Stimulated activated naive CD4-positive, alpha-beta T cell treated with Interleukin-2 at 50 U/mL for 16 hours (primary cell): ENCODE measurements around the gene CARMIL3.
A peak's percentile ranks its signal among the peaks of the same experiment; 100 is the strongest.
"Not testable (repeated sequence)": the region's sequence is repeated elsewhere in the genome, so short reads cannot be mapped to it uniquely, and the experiment has no call there.

Source experiments
- DNase-seq: peaks from one replicate; lab custom pipeline; 2025; lab: John Stamatoyannopoulos, UW

Gene CARMIL3

GRCh38 chr14:24051789-24052655 is at the start of gene CARMIL3:
Gene CARMIL3, plus strand, starts transcription at chr14:24052009. Its CDS starts 145 bp downstream, at chr14:24052154.
- DNase-seq, result peak; percentile 53

- not testable (repeated sequence) for DNase-seq
Measured at GRCh38 chr14:24006471-24006816, 45.4 kb upstream of the CARMIL3 start.

GRCh38 chr14:24006817-24007652 is 44.8 kb upstream of the CARMIL3 start:
- DNase-seq, result peak; percentile 42

- DNase-seq, result no peak
Measured at GRCh38 chr14:24011051-24011450, 40.8 kb upstream of the CARMIL3 start.

GRCh38 chr14:24012726-24013273 is 39.0 kb upstream of the CARMIL3 start:
- DNase-seq, result not testable (repeated sequence)

- peak; percentile 18 for DNase-seq
Measured at GRCh38 chr14:24013654-24014514, 37.9 kb upstream of the CARMIL3 start.

- not testable (repeated sequence) for DNase-seq
Measured at GRCh38 chr14:24015745-24016144, 36.1 kb upstream of the CARMIL3 start.

- not testable (repeated sequence) for DNase-seq
Measured at GRCh38 chr14:24018978-24019377, 32.8 kb upstream of the CARMIL3 start.

- not testable (repeated sequence) for DNase-seq
Measured at GRCh38 chr14:24019944-24020343, 31.9 kb upstream of the CARMIL3 start.

- not testable (repeated sequence) for DNase-seq
Measured at GRCh38 chr14:24020520-24020919, 31.3 kb upstream of the CARMIL3 start.

GRCh38 chr14:24024939-24025418 is 26.8 kb upstream of the CARMIL3 start:
- DNase-seq, result not testable (repeated sequence)

GRCh38 chr14:24029687-24030086 is 22.1 kb upstream of the CARMIL3 start:
- not testable (repeated sequence) for DNase-seq

- not testable (repeated sequence) for DNase-seq
Measured at GRCh38 chr14:24031331-24031730, 20.5 kb upstream of the CARMIL3 start.

- DNase-seq, result no peak
Measured at GRCh38 chr14:24032727-24033418, 18.9 kb upstream of the CARMIL3 start.

GRCh38 chr14:24035769-24036168 is 16.0 kb upstream of the CARMIL3 start:
- not testable (repeated sequence) for DNase-seq

GRCh38 chr14:24036169-24036962 is 15.4 kb upstream of the CARMIL3 start:
- peak; percentile 50 for DNase-seq

- not testable (repeated sequence) for DNase-seq
Measured at GRCh38 chr14:24036963-24037657, 14.7 kb upstream of the CARMIL3 start.

- no peak for DNase-seq
Measured at GRCh38 chr14:24037658-24038037, 14.2 kb upstream of the CARMIL3 start.

- no peak for DNase-seq
Measured at GRCh38 chr14:24038686-24039085, 13.1 kb upstream of the CARMIL3 start.
